Calu3 (cell line): ENCODE data around the gene QDPR. TPM values are rescaled to one million over a fixed set of nuclear protein-coding genes. Genes with fewer than 3 reads are reported as not detected.

Experiments used
- BruUV-seq: library from RNA; stranded (reverse); fragments of 400-500 nt; replicated peaks from 2 replicates; lab custom pipeline; 2021; lab: Mats Ljungman, UMichigan
- CTCF ChIA-PET: fragments of 300-600 bp; sonication (Branson Sonifier 250); formaldehyde crosslinking; loops from one replicate; lab custom pipeline; 2022; ENCODE audit warnings: antibody characterized with exemption; lab: Charles Lee
- DNase-seq: peaks from one replicate; pipeline ENCODE4 v3.0.0; 2022
- H3K27ac Mint-ChIP-seq: one replicate; pipeline ENCODE4 v1.8.0; 2022; ENCODE audit warnings: mixed read lengths; ENCODE audit not compliant: unreplicated experiment
- H3K27me3 Mint-ChIP-seq: one replicate; pipeline ENCODE4 v1.8.0; 2022; ENCODE audit warnings: mixed read lengths; ENCODE audit not compliant: unreplicated experiment
- H3K36me3 Mint-ChIP-seq: one replicate; pipeline ENCODE4 v1.8.0; 2022; ENCODE audit warnings: mild to moderate bottlenecking, moderate library complexity, mixed read lengths; ENCODE audit not compliant: insufficient read depth, unreplicated experiment
- H3K4me1 Mint-ChIP-seq: one replicate; pipeline ENCODE4 v1.8.0; 2022; ENCODE audit warnings: mild to moderate bottlenecking, low read depth, mixed read lengths; ENCODE audit not compliant: unreplicated experiment
- H3K4me3 Mint-ChIP-seq: one replicate; pipeline ENCODE4 v1.8.0; 2022; ENCODE audit warnings: mild to moderate bottlenecking, low read depth, moderate library complexity, mixed read lengths; ENCODE audit not compliant: unreplicated experiment
- H3K9me3 Mint-ChIP-seq: one replicate; pipeline ENCODE4 v1.8.0; 2022; ENCODE audit warnings: low read depth, mixed read lengths; ENCODE audit not compliant: unreplicated experiment
- intact Hi-C: fragments of 100-400 bp; cut with micrococcal nuclease; formaldehyde crosslinking; loops from one replicate; pipeline ENCODE4 v1.10.0; 2022; ENCODE audit not compliant: unreplicated experiment
- total RNA-seq: library from RNA; stranded (reverse); gene quantifications from 2 replicates; pipeline ENCODE4 v1.2.3, GENCODE V29; 2022
- TF ChIP-seq, protein P1 (sequence below): fragments of 200-600 bp; IDR thresholded peaks from one replicate; pipeline ENCODE4 v1.8.0; 2022; ENCODE audit warnings: antibody characterized with exemption; ENCODE audit not compliant: unreplicated experiment

QDPR gene
- total RNA-seq, 1 experiment from 2014 or later = 24.8 TPM

DNA sequence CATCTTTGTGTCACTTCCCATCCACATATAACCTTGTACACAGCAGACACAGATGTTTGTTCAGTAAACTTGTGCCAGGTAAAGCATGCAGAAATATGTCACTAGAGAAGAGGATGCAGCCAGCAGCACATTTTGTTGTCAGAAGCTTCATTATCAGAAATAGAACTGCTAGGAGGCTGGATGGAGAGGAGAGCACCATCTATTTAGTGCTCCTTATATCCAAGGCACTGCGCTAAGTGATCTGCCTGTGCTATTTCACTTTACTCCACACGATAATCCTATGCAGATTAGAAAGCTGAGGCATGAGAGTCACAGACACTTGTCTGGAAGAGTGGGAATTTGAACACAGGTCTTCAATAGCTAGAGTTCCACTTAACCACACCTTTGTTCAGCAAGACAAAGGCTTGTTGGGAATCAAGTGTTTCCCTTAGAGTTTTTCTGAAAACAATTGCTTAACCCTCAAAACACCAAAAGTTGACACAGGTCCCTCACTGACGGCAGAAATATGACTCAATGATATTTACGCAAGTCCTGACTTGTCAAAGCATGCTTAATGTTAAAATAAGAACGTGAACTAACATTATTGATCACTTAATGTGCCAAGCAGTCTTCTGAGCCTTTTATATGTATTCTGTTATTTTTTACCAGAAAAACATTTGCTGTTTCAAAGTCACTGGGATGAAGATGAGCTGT lies 1.2 kb upstream of the QDPR start:
- peaks cover 15% of the 10 kb centered on the region for H3K4me1 Mint-ChIP-seq
- BruUV-seq = no TSS peak
- no peaks in the 10 kb centered on the region for H3K9me3 Mint-ChIP-seq
- peaks cover 16% of the 10 kb centered on the region for H3K36me3 Mint-ChIP-seq
- CTCF ChIA-PET = no interaction called here
- peak overlapping the region; percentile 81 for H3K4me3 Mint-ChIP-seq
- DNase-seq = no peak
- H3K27me3 Mint-ChIP-seq = no peaks in the 10 kb centered on the region
- intact Hi-C loops = no loop called here
- H3K27ac Mint-ChIP-seq = peak overlapping the region; percentile 69
- TF ChIP-seq, protein P1, sequence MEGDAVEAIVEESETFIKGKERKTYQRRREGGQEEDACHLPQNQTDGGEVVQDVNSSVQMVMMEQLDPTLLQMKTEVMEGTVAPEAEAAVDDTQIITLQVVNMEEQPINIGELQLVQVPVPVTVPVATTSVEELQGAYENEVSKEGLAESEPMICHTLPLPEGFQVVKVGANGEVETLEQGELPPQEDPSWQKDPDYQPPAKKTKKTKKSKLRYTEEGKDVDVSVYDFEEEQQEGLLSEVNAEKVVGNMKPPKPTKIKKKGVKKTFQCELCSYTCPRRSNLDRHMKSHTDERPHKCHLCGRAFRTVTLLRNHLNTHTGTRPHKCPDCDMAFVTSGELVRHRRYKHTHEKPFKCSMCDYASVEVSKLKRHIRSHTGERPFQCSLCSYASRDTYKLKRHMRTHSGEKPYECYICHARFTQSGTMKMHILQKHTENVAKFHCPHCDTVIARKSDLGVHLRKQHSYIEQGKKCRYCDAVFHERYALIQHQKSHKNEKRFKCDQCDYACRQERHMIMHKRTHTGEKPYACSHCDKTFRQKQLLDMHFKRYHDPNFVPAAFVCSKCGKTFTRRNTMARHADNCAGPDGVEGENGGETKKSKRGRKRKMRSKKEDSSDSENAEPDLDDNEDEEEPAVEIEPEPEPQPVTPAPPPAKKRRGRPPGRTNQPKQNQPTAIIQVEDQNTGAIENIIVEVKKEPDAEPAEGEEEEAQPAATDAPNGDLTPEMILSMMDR = no peak

DNA sequence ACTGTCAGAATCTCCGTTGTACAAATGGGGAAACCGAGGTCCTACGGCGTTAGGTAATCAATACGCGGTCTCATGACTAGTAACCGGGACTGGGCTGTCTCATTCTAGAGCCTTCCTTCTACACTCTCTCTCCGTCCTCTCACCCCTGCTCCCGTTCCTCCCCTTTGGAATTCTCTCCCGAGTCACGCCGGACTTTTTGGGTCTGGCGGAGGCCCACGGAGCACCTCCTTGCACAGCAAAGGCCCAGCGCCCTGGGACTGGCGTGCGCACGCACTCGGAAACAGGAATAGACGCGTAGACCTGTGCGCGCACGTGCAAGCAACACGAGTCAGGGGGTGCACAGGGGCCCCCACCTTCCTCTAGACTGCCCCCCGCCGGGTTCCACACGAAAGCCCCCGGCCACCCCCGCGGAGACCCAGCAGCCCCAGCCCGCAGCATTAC lies 361 bp downstream of the QDPR start:
- no TSS peak for BruUV-seq
- Mint-ChIP-seq H3K4me3 (peak overlapping the region; percentile 81), H3K27me3 (no peaks in the 10 kb centered on the region), H3K36me3 (peaks cover 16% of the 10 kb centered on the region), H3K9me3 (no peaks in the 10 kb centered on the region), H3K27ac (no peak overlapping the region), H3K4me1 (peaks cover 15% of the 10 kb centered on the region)
- TF ChIP-seq, protein P1 = no peak
- intact Hi-C loops = no loop called here
- CTCF ChIA-PET = interaction anchor here (0.7 kb wide), 1 partner anchor 204 kb away, joined by 3 read pairs; no protein-coding TSS in a partner anchor
- DNase-seq = peak; percentile 24

DNA sequence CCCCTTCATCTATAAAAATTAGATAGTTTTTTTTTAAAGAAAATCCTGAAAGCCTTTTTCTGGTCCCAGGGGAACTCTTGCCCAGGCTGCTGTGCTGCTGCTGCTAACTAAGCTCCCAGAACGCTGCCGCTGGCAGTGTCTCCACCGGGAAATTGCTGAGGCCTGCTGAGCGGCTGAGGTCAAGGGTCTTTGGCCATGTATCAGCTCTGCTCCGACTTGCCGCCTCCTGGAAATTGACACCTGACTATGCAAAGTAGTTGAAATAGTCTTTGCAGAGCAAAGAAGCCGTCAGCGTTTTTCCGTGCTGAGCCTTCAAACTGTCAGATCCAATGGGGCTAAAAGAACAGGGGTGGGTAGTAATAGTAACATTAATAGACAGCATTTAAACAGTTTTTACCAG lies 839 bp downstream of the QDPR start:
- no peak for DNase-seq
- intact Hi-C loops = no loop called here
- BruUV-seq = no TSS peak
- peaks cover 16% of the 10 kb centered on the region for H3K36me3 Mint-ChIP-seq
- peaks cover 15% of the 10 kb centered on the region for H3K4me1 Mint-ChIP-seq
- TF ChIP-seq, protein P1 = no peak
- no peak overlapping the region for H3K27ac Mint-ChIP-seq
- no peaks in the 10 kb centered on the region for H3K9me3 Mint-ChIP-seq
- CTCF ChIA-PET = interaction anchor here (0.7 kb wide), 1 partner anchor 204 kb away, joined by 3 read pairs; no protein-coding TSS in a partner anchor
- H3K4me3 Mint-ChIP-seq = peak overlapping the region; percentile 81
- H3K27me3 Mint-ChIP-seq = no peaks in the 10 kb centered on the region

DNA sequence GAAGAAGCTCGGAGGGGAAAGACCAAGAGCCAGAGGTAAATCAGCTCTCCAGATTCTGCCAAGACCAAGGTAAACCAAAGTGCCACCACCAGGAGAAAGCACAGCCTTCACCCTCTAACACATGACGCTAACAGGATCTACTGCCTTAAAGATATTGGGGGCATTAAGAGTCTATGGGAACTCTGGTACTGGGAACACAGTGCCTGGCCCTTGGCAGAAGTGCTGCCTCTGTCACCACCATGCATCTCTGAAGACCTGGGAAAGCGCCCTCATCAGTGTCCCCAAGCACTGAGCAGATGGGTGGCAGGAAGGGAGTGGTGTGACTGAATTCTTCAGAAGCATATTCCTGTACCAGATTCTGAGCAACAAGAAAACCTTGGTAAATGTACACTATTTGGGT lies 1.3 kb downstream of the QDPR start:
- Mint-ChIP-seq H3K27ac (no peak overlapping the region), H3K4me3 (peak overlapping the region; percentile 81), H3K36me3 (peaks cover 16% of the 10 kb centered on the region), H3K27me3 (no peaks in the 10 kb centered on the region), H3K4me1 (peaks cover 15% of the 10 kb centered on the region), H3K9me3 (no peaks in the 10 kb centered on the region)
- CTCF ChIA-PET = interaction anchor here (0.7 kb wide), 1 partner anchor 205 kb away, joined by 3 read pairs; no protein-coding TSS in a partner anchor
- DNase-seq = no peak
- intact Hi-C loops = no loop called here
- BruUV-seq = no TSS peak
- TF ChIP-seq, protein P1 = no peak
